HG02938 (cell line): Measurements from ENCODE around the gene AUTS2.

ENCODE experiments used
- ATAC-seq: cut with Tn5 transposase; IDR thresholded peaks from one replicate; pipeline ENCODE4 v1.9.1; 2021; ENCODE audit warnings: mild to moderate bottlenecking, moderate library complexity; ENCODE audit not compliant: unreplicated experiment

AUTS2 gene

DNA sequence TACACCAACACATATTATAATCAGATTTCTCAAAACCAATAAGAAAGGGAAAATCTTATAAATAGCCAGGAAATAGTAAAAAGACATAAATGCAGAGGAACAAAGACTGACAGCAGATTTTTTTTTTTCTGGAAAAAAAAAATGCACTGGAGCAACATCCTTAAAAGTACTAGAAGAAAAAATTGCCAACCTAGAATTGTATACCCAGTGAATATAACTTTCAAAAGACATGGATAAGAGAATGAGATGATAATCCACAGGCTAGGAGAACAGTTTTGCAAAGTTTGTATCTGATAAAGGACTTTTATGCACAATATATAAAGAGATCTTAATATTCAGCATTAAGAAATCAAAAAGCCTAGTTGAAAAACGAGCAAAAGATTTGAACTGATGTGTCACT lies 554.0 kb downstream of the AUTS2 start:
- no peak for ATAC-seq

DNA sequence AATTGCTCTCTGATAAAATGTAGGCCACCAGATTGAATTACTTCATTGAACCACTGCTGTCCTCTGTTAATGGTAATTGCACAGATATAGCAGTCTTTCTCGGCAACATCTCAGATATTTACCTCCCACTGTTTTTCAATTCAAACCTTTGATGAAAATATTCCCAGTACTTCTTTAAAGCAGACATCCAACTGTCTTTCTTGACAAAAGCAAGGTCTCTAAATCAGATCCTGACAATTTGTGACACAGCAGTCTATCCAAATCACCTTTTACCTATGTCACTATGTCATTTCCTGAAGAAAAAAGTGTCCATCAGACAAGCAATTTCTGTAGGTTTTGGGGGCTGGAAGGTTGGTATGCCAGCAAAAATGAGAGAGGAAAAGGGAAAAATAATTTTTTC lies 555.7 kb downstream of the AUTS2 start:
- no peak for ATAC-seq

GRCh38 chr7:70154521-70155180 lies 556.4 kb downstream of the AUTS2 start:
- ATAC-seq, result no peak

- ATAC-seq, result no peak
These were observed 557.8 kb downstream of the AUTS2 start for GRCh38 chr7:70156057-70156456.

- ATAC-seq, result no peak
These were observed 560.8 kb downstream of the AUTS2 start for GRCh38 chr7:70159121-70159520.

DNA sequence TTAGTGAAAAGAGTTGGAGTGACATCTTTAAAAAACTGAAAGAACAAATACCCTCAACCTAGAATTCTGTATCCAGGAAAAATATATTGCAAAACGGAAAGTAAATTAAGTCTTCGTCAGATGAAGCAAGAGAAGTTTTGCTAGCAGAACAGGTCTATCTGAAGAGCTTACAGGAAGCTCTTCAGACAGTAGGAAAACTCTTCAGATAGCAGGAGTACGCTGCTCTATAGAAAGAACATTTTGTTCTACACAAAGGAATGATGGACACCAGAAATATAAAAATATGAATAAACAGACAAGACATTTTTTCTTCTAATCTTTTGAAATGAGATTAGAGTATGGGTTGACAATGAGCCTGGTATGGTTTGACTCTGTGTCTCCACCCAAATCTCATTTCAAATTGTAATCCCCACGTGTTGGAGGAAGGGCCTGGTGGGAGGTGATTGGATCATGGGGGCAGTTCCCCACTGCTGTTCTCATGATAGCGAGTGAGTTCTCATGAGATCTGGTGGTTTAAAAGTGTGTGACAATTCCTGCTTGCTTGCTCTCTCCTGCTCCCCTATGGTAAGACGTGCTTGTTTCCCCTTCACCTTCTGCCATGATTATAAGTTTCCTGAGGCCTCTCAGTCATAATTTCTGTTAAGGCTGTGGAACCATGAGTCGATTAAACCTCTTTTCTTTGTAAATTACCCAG lies 567.3 kb downstream of the AUTS2 start:
- ATAC-seq, result no peak

GRCh38 chr7:70171369-70171920 lies 573.2 kb downstream of the AUTS2 start:
- ATAC-seq, result no peak

- no peak for ATAC-seq
These were observed 578.9 kb downstream of the AUTS2 start for GRCh38 chr7:70177166-70177565.

DNA sequence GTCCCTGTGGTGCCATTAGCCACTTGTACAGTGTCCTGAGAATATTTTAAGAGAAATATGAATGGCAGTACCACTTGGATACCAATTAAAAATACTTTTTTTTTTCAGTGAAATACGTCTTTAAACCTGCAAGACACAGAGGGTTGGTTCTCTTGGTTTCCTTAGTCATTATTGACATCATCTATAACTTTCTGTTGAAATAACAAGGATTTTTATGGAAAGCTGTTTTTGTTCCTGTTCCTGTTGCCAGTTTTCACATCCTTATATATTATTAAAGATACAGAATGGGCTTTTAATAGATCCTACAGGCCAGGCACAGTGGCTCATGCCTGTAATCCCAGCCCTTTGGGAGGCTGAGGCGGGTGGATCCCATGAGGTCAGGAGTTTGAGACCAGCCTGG lies 579.9 kb downstream of the AUTS2 start:
- no peak for ATAC-seq

DNA sequence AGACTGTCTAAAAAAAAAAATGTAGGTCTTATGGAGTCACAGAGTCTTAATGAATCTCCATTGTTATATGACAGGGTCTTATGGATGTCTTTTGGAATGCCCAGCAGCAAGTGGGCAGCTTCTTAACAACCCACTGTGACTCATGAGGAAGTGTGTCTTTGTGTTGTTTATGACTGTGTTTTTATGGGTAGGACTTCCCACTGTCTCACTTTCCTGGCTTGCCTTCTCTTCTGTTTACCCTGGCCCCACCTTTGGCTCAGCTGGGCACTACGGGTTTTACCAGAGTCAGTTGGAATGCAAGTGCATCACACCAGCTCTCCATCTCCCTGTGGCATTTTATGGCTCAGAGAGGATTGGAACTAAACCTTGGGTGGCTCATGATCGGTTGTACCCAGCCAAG lies 580.5 kb downstream of the AUTS2 start:
- ATAC-seq, result no peak

DNA sequence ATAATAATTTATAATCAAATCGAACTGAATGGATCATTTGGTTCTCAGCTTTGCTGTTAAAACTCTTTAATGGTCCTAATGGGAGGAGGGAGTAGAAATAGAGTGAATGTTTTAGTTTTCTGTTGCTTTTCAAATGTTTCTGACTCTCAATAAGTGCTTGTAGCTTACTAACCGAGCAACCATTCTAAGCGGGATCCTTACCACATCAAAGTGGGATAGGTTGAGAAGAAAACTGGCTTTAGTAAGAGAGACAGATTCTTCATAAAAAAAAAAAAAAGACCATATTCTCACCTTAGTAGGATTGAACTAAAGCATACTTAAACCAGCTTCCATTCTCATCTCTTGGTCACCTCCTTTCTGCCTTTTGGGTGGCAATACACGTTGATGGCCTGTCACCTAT lies 584.2 kb downstream of the AUTS2 start:
- no peak for ATAC-seq

DNA sequence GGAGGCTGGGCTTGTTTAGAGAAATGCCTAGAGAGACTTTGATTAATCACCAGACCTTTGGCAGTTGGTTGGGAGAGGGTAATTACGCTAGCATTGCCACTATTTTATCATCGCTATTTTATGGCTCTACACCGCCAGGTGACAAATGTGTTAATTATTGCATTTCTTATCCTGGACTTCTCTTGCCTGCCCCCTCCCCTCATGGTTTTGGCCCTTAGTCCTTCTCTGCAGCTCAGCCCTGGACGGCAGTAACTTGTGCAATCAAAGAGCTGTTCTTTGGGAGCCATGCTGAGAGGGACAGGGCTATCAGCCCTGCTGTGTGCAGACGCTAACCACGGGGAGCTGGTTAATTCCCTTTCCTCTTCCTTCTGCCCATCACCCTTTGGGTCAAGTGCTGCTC lies 585.0 kb downstream of the AUTS2 start:
- ATAC-seq, result no peak

GRCh38 chr7:70188901-70189650 lies 590.8 kb downstream of the AUTS2 start:
- no peak for ATAC-seq

- ATAC-seq, result no peak
These were observed 591.5 kb downstream of the AUTS2 start for GRCh38 chr7:70189776-70190175.

- no peak for ATAC-seq
These were observed 592.0 kb downstream of the AUTS2 start for GRCh38 chr7:70190281-70190680.

DNA sequence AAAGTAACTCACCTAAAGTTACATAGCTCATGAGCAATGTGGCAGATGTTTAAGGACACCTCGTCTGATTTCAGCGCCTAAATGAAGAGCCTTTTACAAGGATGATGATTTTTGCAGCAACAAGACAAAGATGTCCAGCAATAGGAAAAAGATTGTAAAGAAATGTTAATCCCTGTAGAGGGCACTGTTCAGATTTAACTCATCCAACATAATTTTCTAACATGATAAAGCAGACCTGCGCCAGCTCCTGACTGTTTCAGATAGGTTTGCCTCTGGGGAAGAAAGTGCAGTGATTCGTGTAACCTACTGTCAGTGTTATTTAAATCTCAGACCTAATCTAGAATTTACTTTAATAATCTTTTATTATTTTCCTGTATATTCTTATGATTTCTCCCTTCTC lies 595.2 kb downstream of the AUTS2 start:
- no peak for ATAC-seq

DNA sequence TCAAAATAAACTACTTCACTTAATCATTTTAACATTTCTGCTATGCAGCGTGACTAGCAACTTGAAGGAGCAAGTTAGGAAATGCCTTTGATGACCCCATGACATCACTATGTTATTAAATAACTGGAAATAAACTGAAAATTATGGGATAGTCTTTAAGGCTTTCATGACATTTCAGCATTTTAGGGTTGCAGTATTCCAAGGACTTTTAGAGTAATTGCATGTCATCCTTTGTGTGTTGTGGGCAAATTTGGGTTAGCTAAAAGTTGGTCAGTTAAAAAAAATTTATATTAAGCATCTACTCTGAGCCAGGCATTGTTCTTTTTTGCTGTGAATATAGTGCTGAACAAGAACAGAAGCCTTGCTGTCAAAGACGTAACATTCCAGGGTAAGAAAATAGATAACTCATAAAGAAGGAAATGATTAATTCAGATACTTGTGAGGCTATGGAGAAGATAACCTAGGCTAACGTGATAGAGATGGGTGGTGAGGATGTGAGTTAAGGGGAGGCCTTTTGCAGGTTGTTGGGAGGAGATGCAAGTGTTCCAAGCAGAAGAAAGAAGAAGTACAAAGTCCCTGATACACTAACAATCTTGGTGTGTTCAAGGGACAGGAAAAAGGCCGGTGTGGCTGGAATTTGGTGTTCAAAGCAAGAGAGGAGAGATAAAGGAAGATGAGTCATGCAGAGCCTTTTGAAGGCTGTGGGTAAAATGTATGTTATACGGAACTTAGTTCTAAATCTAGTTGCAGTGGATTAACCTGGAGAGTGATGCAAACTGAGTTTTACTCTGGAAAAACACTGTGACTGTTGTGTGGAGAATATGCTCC lies 610.2 kb downstream of the AUTS2 start:
- ATAC-seq, result no peak

- no peak for ATAC-seq
These were observed 612.1 kb downstream of the AUTS2 start for GRCh38 chr7:70210200-70210935.

DNA sequence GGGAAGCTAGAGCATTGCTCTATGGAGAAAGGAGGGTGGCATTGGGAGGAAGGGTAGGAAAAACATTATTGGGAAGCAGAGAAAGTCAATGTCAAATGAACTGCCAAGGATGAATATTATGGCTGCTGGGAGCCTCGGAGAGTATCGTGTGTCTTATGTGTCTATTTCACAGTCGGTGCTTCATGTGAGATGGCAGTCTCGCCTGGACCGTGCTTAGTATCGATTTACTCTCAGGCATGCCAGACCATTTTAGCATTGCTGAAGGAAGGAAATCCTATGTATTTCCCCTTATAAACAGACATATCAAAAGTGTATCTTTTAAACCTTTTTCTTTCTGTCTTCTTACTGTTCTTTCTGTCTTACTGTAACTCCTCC lies 612.6 kb downstream of the AUTS2 start:
- ATAC-seq, result no peak

- ATAC-seq, result no peak
These were observed 614.0 kb downstream of the AUTS2 start for GRCh38 chr7:70212281-70212680.
